GM12878 (cell line): ENCODE measurements around the gene SLC24A3. TPM values are rescaled to one million over a fixed set of nuclear protein-coding genes. Genes with fewer than 3 reads are reported as not detected.

Experiments used
- ATAC-seq: fragments of 200-7000 bp; cut with Tn5 transposase; 3 replicates; pipeline ENCODE4 v1.9.1; 2020; ENCODE audit warnings: mild to moderate bottlenecking, moderate library complexity
- BruUV-seq: library from RNA; stranded (reverse); fragments of 400-500 nt; replicated peaks from 2 replicates; lab custom pipeline; 2021; lab: Mats Ljungman, UMichigan
- CTCF ChIA-PET: fragments of 300-600 bp; sonication (Branson Sonifier 250); formaldehyde crosslinking; extraction: SDS; loops from one replicate; lab custom pipeline; 2021; ENCODE audit warnings: inconsistent platforms; lab: Yijun Ruan, JAX
- POLR2A ChIA-PET: fragments of 350-600 bp; formaldehyde crosslinking; extraction: SDS; loops from one replicate; lab custom pipeline; 2021; ENCODE audit warnings: inconsistent platforms; lab: Charles Lee
- RAD21 ChIA-PET: fragments of 300-600 bp; sonication (Branson Sonifier 250); formaldehyde crosslinking; loops from one replicate; lab custom pipeline; 2023; ENCODE audit warnings: antibody characterized with exemption; ENCODE audit not compliant: unreplicated experiment; lab: Charles Lee
- SMC1A ChIA-PET: fragments of 300-600 bp; sonication (Branson Sonifier 250); formaldehyde crosslinking; loops from one replicate; lab custom pipeline; 2023; ENCODE audit not compliant: unreplicated experiment, uncharacterized antibody; lab: Charles Lee
- DNase-seq: peaks from one replicate; pipeline ENCODE4 v3.0.0-alpha.2; 2011; ENCODE audit warnings: low read depth, low spot score
- FAIRE-seq: peaks from 3 replicates; lab custom pipeline; 2011; peaks lifted over from hg19 to GRCh38; lab: Jason Lieb, UNC
- H2AFZ ChIP-seq: 2 replicates; pipeline ENCODE4 v1.6.0; 2011; ENCODE audit warnings: low read depth, low read length, control low read depth; ENCODE audit not compliant: control insufficient read depth
- H3K27ac ChIP-seq: 2 replicates; pipeline ENCODE4 v1.5.1; 2011; ENCODE audit warnings: control low read depth; ENCODE audit not compliant: control insufficient read depth, insufficient read depth
- H3K27me3 ChIP-seq, 2 experiments: replicated peaks in 1 of 2; 2 replicates each; pipeline versions ENCODE4 v1.6.0 to v1.6.1; 2011; ENCODE audit warnings: low read length in 1 of 2; ENCODE audit not compliant: control insufficient read depth in 2 of 2, insufficient read depth in 2 of 2
- H3K36me3 ChIP-seq, 2 experiments: 2 replicates each; pipeline ENCODE4 v1.5.1; 2011; ENCODE audit warnings: low read length in 1 of 2; ENCODE audit not compliant: control insufficient read depth in 2 of 2, insufficient read depth in 2 of 2
- H3K4me1 ChIP-seq: 2 replicates; pipeline ENCODE4 v1.6.1; 2011; ENCODE audit warnings: mild to moderate bottlenecking, low read length, moderate library complexity, mixed read lengths; ENCODE audit not compliant: control insufficient read depth, insufficient read depth
- H3K4me2 ChIP-seq: 2 replicates; pipeline ENCODE4 v1.6.0; 2011; ENCODE audit warnings: control low read depth; ENCODE audit not compliant: control insufficient read depth, insufficient read depth
- H3K4me3 ChIP-seq: fragments of 200-600 bp; sonication (generic); 2 replicates; pipeline ENCODE4 v1.5.1; 2016
- H3K79me2 ChIP-seq: 2 replicates; pipeline ENCODE4 v1.6.0; 2011; ENCODE audit warnings: low read length; ENCODE audit not compliant: control insufficient read depth, insufficient read depth
- H3K9ac ChIP-seq: 2 replicates; pipeline ENCODE4 v1.8.0; 2011; ENCODE audit warnings: low read length, control low read depth, mixed read lengths; ENCODE audit not compliant: control insufficient read depth, insufficient read depth
- H3K9me3 ChIP-seq: replicated peaks from 3 replicates; pipeline ENCODE4 v1.5.1; 2011; ENCODE audit warnings: mild to moderate bottlenecking, low read length; ENCODE audit not compliant: control insufficient read depth, insufficient read depth
- H4K20me1 ChIP-seq: 2 replicates; pipeline ENCODE4 v1.6.0; 2011; ENCODE audit not compliant: control insufficient read depth, insufficient read depth
- CBX3 ChIP-seq: fragments of 200-600 bp; sonication (generic); IDR thresholded peaks from 2 replicates; pipeline ENCODE4 v1.6.1; 2016; ENCODE audit warnings: low read depth, borderline replicate concordance
- NR2C1 ChIP-seq: fragments of 450-650 bp; IDR thresholded peaks from 2 replicates; pipeline ENCODE4 v1.6.1; 2017; ENCODE audit warnings: antibody characterized with exemption, mild to moderate bottlenecking, moderate library complexity
- SIN3A ChIP-seq: IDR thresholded peaks from 2 replicates; pipeline ENCODE4 v1.6.1; 2012; ENCODE audit warnings: low read depth, low read length, improper control_type of control experiment
- WRNIP1 ChIP-seq: IDR thresholded peaks from 2 replicates; pipeline ENCODE4 v1.6.1; 2011; ENCODE audit warnings: low read depth, low read length, improper control_type of control experiment, borderline replicate concordance
- WGBS: methylation state at CpG from one replicate; pipeline ENCODE4 v1.1.6; 2016; ENCODE audit warnings: low lambda C conversion rate; ENCODE audit not compliant: insufficient replicate concordance, insufficient coverage; ENCODE audit errors: missing lambda C conversion rate; 5-methylcytosine and 5-hydroxymethylcytosine counted together
- in situ Hi-C: fragments of 300-500 bp; cut with MboI; formaldehyde crosslinking; loops from 9 replicates; pipeline ENCODE4 v1.14.3; 2018; ENCODE audit warnings: mixed read lengths
- intact Hi-C: fragments of 100-400 bp; cut with micrococcal nuclease; formaldehyde crosslinking; loops from one replicate; pipeline ENCODE4 v1.14.2; 2022; ENCODE audit not compliant: unreplicated experiment
- polyA plus RNA-seq, 11 experiments: library from polyadenylated mRNA; depleted of rRNA in 4 of 11; unstranded in 6 of 11; stranded (reverse) in 5 of 11; fragments of >200 nt; fragmentation: Nextera tagmentation in 4 of 11; fragmentation: Illumina TruSeq in 1 of 11; extraction: Ambion mirVana in 4 of 11; extraction: Trizol in 1 of 11; gene quantifications; 1 replicate in 1 of 11; 2 replicates in 10 of 11; pipeline versions ENCODE4 v1.2.1 to v1.2.3, GENCODE V29; 2011 to 2016; ENCODE audit warnings: inconsistent platforms in 2 of 11, missing spikeins in 2 of 11, low read depth in 1 of 11
- total RNA-seq, 4 experiments: library from RNA; depleted of rRNA in 3 of 4; stranded (reverse); fragments of >200 nt in 3 of 4; fragmentation: Illumina TruSeq in 1 of 4; extraction: Trizol in 1 of 4; gene quantifications; 2 replicates each; pipeline versions ENCODE4 v1.2.1 to v1.2.3, GENCODE V29; 2013 to 2021
- TF ChIP-seq, protein P1 (sequence below): IDR thresholded peaks from 2 replicates; pipeline ENCODE4 v1.6.1; 2011; ENCODE audit warnings: low read depth, low read length, improper control_type of control experiment, borderline replicate concordance
- TF ChIP-seq, protein P2 (sequence below): fragments of 450-650 bp; IDR thresholded peaks from 2 replicates; pipeline ENCODE4 v1.6.1; 2017; ENCODE audit warnings: borderline replicate concordance

Gene SLC24A3
- total and polyA plus RNA-seq, 10 of the 15 experiments (the other 5 are each of a cell fraction or from before 2014, with no cell fraction given) = 0.04 TPM; not detected in 9

DNA sequence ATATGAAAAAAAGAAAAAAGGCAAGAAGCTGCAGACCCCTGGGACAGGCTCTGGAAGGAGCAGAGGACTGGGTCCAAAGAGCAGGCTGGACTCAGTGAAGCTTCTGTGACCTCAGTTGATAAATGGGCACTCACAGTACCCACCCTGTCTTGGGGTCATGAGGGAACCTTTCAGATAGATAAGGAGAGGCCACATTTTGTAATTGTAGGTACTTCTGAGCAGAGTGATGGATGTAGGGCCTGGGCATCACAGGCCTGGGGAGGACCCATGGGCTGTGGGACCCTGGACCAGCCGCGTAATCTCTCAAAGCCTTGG lies 79.3 kb downstream of the SLC24A3 start:
- H3K9ac ChIP-seq = no peak overlapping the region

DNA sequence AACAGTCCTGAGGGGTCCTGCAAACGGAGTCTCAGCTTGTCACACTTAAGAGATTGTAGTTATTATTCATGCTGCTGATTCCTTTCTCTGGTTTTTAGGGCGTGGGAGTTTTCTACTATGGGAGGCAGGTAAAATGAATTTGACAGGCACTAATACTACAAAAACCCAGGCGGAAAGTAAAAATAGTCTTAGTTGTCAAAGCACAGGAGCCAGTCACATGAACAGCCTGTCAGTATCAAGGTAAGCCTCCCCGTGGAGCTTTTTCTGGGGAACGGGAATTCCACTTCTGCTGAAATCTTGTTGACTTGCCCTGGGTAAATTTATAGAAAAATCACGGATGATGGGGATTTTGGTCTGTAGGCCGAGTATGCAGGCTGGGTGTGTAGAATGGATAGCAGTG lies 79.8 kb downstream of the SLC24A3 start:
- POLR2A ChIA-PET = no interaction called here
- no peak for ATAC-seq

More for the DNA sequence above, 79.3 kb downstream of the SLC24A3 start:
- ChIA-PET SMC1A (no interaction called here), CTCF (no interaction called here), RAD21 (no interaction called here), POLR2A (no interaction called here)
- H3K27ac ChIP-seq = no peak overlapping the region
- H3K36me3 ChIP-seq = no peaks in the 10 kb centered on the region
- ATAC-seq (no peak), DNase-seq (no peak), FAIRE-seq (no peak)
- intact Hi-C loops (no loop called here), in situ Hi-C loops (no loop called here)
- H3K79me2 ChIP-seq = no peaks in the 10 kb centered on the region
- BruUV-seq = no TSS peak
- H4K20me1 ChIP-seq = no peaks in the 10 kb centered on the region
- 100% methylated on average over 2 of the region's 2 CpGs for WGBS
- H3K9me3 ChIP-seq = no peaks in the 10 kb centered on the region
- TF ChIP-seq WRNIP1 (no peak), CBX3 (no peak), SIN3A (no peak)
- TF ChIP-seq, protein P1, sequence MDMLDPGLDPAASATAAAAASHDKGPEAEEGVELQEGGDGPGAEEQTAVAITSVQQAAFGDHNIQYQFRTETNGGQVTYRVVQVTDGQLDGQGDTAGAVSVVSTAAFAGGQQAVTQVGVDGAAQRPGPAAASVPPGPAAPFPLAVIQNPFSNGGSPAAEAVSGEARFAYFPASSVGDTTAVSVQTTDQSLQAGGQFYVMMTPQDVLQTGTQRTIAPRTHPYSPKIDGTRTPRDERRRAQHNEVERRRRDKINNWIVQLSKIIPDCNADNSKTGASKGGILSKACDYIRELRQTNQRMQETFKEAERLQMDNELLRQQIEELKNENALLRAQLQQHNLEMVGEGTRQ = no peak
- TF ChIP-seq, protein P2, sequence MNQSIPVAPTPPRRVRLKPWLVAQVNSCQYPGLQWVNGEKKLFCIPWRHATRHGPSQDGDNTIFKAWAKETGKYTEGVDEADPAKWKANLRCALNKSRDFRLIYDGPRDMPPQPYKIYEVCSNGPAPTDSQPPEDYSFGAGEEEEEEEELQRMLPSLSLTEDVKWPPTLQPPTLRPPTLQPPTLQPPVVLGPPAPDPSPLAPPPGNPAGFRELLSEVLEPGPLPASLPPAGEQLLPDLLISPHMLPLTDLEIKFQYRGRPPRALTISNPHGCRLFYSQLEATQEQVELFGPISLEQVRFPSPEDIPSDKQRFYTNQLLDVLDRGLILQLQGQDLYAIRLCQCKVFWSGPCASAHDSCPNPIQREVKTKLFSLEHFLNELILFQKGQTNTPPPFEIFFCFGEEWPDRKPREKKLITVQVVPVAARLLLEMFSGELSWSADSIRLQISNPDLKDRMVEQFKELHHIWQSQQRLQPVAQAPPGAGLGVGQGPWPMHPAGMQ = no peak
- no peak overlapping the region for H3K4me3 ChIP-seq
- no peaks in the 10 kb centered on the region for H3K4me1 ChIP-seq
- no peaks in the 10 kb centered on the region; a peak in 1 of 4 replicates for H3K27me3 ChIP-seq
- H3K4me2 ChIP-seq = no peak overlapping the region
- H2AFZ ChIP-seq = no peak overlapping the region

More for the DNA sequence above, 79.8 kb downstream of the SLC24A3 start:
- ChIA-PET RAD21 (no interaction called here), CTCF (no interaction called here), SMC1A (no interaction called here)
- Histone ChIP-seq H3K79me2 (no peaks in the 10 kb centered on the region), H2AFZ (no peak overlapping the region), H4K20me1 (no peaks in the 10 kb centered on the region), H3K36me3 (no peaks in the 10 kb centered on the region), H3K27me3 (no peaks in the 10 kb centered on the region; a peak in 1 of 4 replicates), H3K9me3 (no peaks in the 10 kb centered on the region), H3K4me2 (no peak overlapping the region), H3K27ac (no peak overlapping the region), H3K4me3 (no peak overlapping the region), H3K4me1 (no peaks in the 10 kb centered on the region), H3K9ac (no peak overlapping the region)
- BruUV-seq = no TSS peak
- DNase-seq (no peak), FAIRE-seq (no peak)
- in situ Hi-C loops = no loop called here
- WGBS = 42% methylated on average over 7 of the region's 7 CpGs
- intact Hi-C loops = no loop called here
- TF ChIP-seq NR2C1 = no peak
